Tibial artery (tissue), 4 donors: ENCODE measurements around the gene SOX30.

Experiments used
- DNase-seq, 2 donors: peaks; one replicate each; pipeline ENCODE4 v3.0.0-alpha.2; 2019
- H3K27ac ChIP-seq, 2 donors: fragments of 200-600 bp; sonication (generic) in 1 of 2; 1 replicate in 1 of 2; 2 replicates in 1 of 2; pipeline ENCODE4 v1.5.1; 2018 to 2019; ENCODE audit warnings: mild to moderate bottlenecking in 1 of 2
- H3K27me3 ChIP-seq, 2 donors: fragments of 200-600 bp; sonication (generic) in 1 of 2; one replicate each; pipeline versions ENCODE4 v1.5.1 to v1.6.0; 2016 to 2019
- H3K36me3 ChIP-seq, 3 donors: fragments of 200-600 bp; sonication (generic) in 2 of 3; one replicate each; pipeline ENCODE4 v1.5.1; 2016 to 2019; ENCODE audit warnings: mild to moderate bottlenecking in 2 of 3
- H3K4me1 ChIP-seq, 4 donors: fragments of 200-600 bp; sonication (generic) in 2 of 4; 1 replicate in 3 of 4; 2 replicates in 1 of 4; pipeline ENCODE4 v1.5.1; 2016 to 2019
- H3K4me3 ChIP-seq, 2 donors: fragments of 200-600 bp; sonication (generic) in 1 of 2; 1 replicate in 1 of 2; 2 replicates in 1 of 2; pipeline ENCODE4 v1.5.1; 2018 to 2019; ENCODE audit warnings: mild to moderate bottlenecking in 2 of 2
- H3K9me3 ChIP-seq, 3 donors: fragments of 200-600 bp; sonication (generic) in 1 of 3; one replicate each; pipeline ENCODE4 v1.5.1; 2016 to 2019
- CTCF ChIP-seq, 2 experiments: fragments of 200-600 bp in 1 of 2; fragments of 450-650 bp in 1 of 2; IDR thresholded peaks; one replicate each; pipeline ENCODE4 v1.5.1; 2017 to 2019; ENCODE audit warnings: antibody characterized with exemption in 2 of 2, mild to moderate bottlenecking in 1 of 2, moderate library complexity in 1 of 2
- intact Hi-C: fragments of 100-400 bp; cut with DNase I; formaldehyde crosslinking; loops from one replicate; pipeline ENCODE4 v1.15.0; 2023; ENCODE audit warnings: low total_unique reads

Gene SOX30

GRCh38 chr5:157582731-157583620 lies 69.3 kb downstream of the SOX30 start:
- Histone ChIP-seq H3K36me3 (no peaks in the 10 kb centered on the region), H3K4me3 (no peak overlapping the region), H3K9me3 (no peaks in the 10 kb centered on the region), H3K4me1 (peaks cover 0 to 3% (median 0%) of the 10 kb centered on the region in 4 donors), H3K27me3 (no peaks in the 10 kb centered on the region), H3K27ac (no peak overlapping the region)
- TF ChIP-seq CTCF (IDR thresholded peaks at IDR 0.05): no peak
- intact Hi-C loops: no loop called here
- DNase-seq: no peak

DNA sequence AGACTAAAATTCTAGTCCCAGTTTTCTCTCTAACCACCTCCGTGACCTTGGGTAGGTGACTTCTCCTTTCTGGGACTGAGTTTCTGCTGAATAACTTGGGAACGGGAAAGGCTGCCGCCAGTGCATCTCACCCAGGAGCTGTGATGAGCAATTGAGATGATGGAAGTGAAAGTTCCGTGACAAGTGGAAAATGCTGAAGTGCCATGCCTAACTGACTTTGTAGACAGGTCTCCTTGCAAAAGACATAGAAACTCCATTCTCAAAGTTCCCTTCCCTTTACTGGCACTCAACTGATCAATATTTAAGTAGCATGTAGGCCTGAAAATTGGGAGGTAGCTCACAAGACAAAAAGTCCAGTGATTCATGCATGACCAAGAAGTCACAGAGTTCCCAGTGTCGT lies 70.3 kb downstream of the SOX30 start:
- H3K27me3 ChIP-seq: no peaks in the 10 kb centered on the region
- peaks cover 0 to 3% (median 0%) of the 10 kb centered on the region in 4 donors for H3K4me1 ChIP-seq
- H3K9me3 ChIP-seq: no peaks in the 10 kb centered on the region
- no peaks in the 10 kb centered on the region for H3K36me3 ChIP-seq
- no peak overlapping the region for H3K4me3 ChIP-seq
- no peak for DNase-seq
- H3K27ac ChIP-seq: no peak overlapping the region
- TF ChIP-seq CTCF (IDR thresholded peaks at IDR 0.05): no peak
- intact Hi-C loops: no loop called here

- TF ChIP-seq CTCF (IDR thresholded peaks at IDR 0.05): no peak
- H3K27me3 ChIP-seq: no peaks in the 10 kb centered on the region
- no peaks in the 10 kb centered on the region for H3K36me3 ChIP-seq
- no peak overlapping the region for H3K4me3 ChIP-seq
- no peak overlapping the region for H3K27ac ChIP-seq
- intact Hi-C loops: loop anchor here (5.0 to 10.0 kb wide), 2 partner anchors 71 to 183 kb away; no protein-coding TSS in a partner anchor
- no peaks in the 10 kb centered on the region for H3K9me3 ChIP-seq
- H3K4me1 ChIP-seq: peaks cover 0 to 18% (median 13%) of the 10 kb centered on the region in 4 donors
- no peak for DNase-seq
Measured at GRCh38 chr5:157578079-157578780, 74.0 kb downstream of the SOX30 start.

DNA sequence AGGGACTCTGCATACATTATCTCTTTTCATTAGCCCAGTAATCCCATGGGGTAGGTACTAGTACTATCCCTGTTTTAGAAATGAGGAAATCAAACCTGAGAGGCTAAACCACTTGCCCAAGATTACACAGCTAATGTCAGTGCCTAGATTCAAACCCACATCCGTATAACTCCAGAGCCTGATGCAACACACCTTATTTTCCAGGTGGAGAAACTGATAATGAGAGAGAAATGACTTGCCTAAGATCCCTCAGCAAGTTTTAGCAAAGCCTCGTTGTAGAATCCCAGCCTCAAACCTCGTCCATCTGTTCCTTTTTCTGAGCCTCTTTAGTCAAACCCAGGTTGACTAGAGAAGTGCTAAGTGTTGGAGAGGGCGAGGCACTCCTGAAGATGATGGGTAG lies 75.6 kb downstream of the SOX30 start:
- H3K4me1 ChIP-seq: peaks cover 0 to 30% (median 13%) of the 10 kb centered on the region in 4 donors
- no peak for TF ChIP-seq CTCF (IDR thresholded peaks at IDR 0.05)
- H3K4me3 ChIP-seq: no peak overlapping the region
- intact Hi-C loops: loop anchor here (5.0 to 10.0 kb wide), 2 partner anchors 69 to 182 kb away; no protein-coding TSS in a partner anchor
- no peak for DNase-seq
- no peaks in the 10 kb centered on the region for H3K9me3 ChIP-seq
- H3K36me3 ChIP-seq: no peaks in the 10 kb centered on the region
- no peak overlapping the region for H3K27ac ChIP-seq
- no peaks in the 10 kb centered on the region for H3K27me3 ChIP-seq
